Motor neuron (in vitro differentiated cells): ENCODE measurements around the gene ORC5. TPM values are rescaled to one million over a fixed set of nuclear protein-coding genes. Genes with fewer than 3 reads are reported as not detected.

Source experiments
- ATAC-seq, 8 experiments: fragments of 200-7000 bp; cut with Tn5 transposase; replicated peaks in 6 of 8; 2 replicates each; pipeline ENCODE4 v1.8.0; 2021; ENCODE audit warnings: mild to moderate bottlenecking in 8 of 8, moderate library complexity in 8 of 8
- H3K27ac ChIP-seq, 2 donors: fragments of 250-450 bp; sonication (Bioruptor Pico); 2 replicates each; pipeline ENCODE4 v1.9.0; 2021; ENCODE audit warnings: antibody characterized with exemption in 2 of 2, mild to moderate bottlenecking in 2 of 2, moderate library complexity in 1 of 2
- H3K4me1 ChIP-seq, 2 donors: fragments of 250-450 bp; sonication (Bioruptor Pico); replicated peaks in 1 of 2; 2 replicates each; pipeline ENCODE4 v1.6.1; 2021; ENCODE audit warnings: antibody characterized with exemption in 2 of 2, mild to moderate bottlenecking in 2 of 2, moderate library complexity in 1 of 2
- H3K4me3 ChIP-seq, 5 donors: fragments of 250-450 bp; sonication (Bioruptor Pico); 2 replicates each; pipeline ENCODE4 v1.9.0; 2021; ENCODE audit warnings: antibody characterized with exemption in 5 of 5, mild to moderate bottlenecking in 5 of 5, moderate library complexity in 4 of 5
- WGBS, 10 experiments: fragments of 450-650 bp; shearing (Covaris generic); methylation state at CpG; one replicate each; pipeline ENCODE4 v1.0.0; 2022; 5-methylcytosine and 5-hydroxymethylcytosine counted together
- in situ Hi-C, 9 experiments: fragments of 400-800 bp; cut with MboI; loops; one replicate each; pipeline ENCODE4 v1.15.0; 2021; ENCODE audit warnings: low sequenced_read_pairs in 9 of 9, low pct_unique_long_range_greater_than_20kb in 2 of 9; ENCODE audit not compliant: unreplicated experiment in 9 of 9
- total RNA-seq, 8 experiments: library from RNA; unstranded; fragments of 300-600 nt; gene quantifications; 2 replicates each; pipeline versions ENCODE4 v1.2.3 to v1.2.4, GENCODE V29; 2022

The ORC5 gene
- total RNA-seq, 8 experiments from 2014 or later = 16.3 to 26.1 (median 24.5) TPM

DNA sequence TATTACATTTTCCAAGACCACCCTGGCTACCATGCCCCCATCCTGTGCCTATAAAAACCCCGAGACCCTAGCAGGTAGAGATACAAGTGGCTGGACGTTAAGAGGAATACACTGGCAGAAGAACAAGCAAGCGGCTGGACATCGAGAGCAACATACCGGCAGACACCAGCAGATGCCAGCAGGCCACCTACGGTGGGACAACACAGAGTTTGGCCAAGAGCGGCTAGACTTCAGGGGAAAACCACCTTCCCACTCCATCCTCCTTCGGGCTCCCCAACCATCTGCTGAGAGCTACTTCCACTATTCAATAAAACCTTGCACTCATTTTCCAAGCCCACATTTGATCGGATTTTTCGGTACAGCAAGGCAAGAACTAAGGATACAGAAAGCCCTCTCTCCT lies 70.3 kb downstream of the ORC5 start:
- no peak overlapping the region for H3K27ac ChIP-seq
- in situ Hi-C loops = no loop called here
- ATAC-seq = no peak
- no peaks in the 10 kb centered on the region for H3K4me1 ChIP-seq
- 80 to 100% (median 98%) methylated on average over 1 to 10 of the region's 10 CpGs; no CpG with 5 or more reads in 1 of the 10 experiments for WGBS, 10 experiments
- no peak overlapping the region for H3K4me3 ChIP-seq

GRCh38 chr7:104136981-104137380 lies 70.8 kb downstream of the ORC5 start:
- no peaks in the 10 kb centered on the region for H3K4me1 ChIP-seq
- ATAC-seq = no peak
- in situ Hi-C loops = no loop called here
- H3K4me3 ChIP-seq = no peak overlapping the region
- WGBS, 10 experiments = 60 to 100% (median 97%) methylated on average over 1 to 3 of the region's 3 CpGs; no CpG with 5 or more reads in 1 of the 10 experiments
- H3K27ac ChIP-seq = no peak overlapping the region

DNA sequence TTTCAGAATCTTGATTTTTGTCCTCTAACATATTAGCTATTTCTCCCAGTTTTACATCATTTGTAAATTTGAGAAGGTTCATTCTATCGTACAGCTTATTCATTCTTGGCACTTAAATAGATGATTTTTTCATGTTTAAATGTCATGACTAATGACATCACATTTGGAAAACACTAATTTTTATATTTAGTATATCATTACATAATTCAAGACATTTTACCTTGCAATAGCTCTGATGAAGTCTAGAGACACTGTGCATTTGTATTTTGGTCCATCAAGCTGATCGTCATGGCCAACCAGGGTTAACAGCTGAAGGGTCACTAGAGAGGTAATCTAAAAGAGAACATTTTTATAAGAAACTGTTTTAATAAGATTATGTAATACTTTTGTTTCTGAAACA lies 71.3 kb downstream of the ORC5 start:
- no peak overlapping the region for H3K4me3 ChIP-seq
- WGBS, 10 experiments = 87 to 100% (median 100%) methylated on average over 1 to 2 of the region's 2 CpGs
- ATAC-seq = no peak
- no peak overlapping the region for H3K27ac ChIP-seq
- H3K4me1 ChIP-seq = no peaks in the 10 kb centered on the region
- in situ Hi-C loops = no loop called here

GRCh38 chr7:104135760-104136558 lies 71.9 kb downstream of the ORC5 start:
- 0 to 89% (median 78%) methylated on average over 1 to 4 of the region's 4 CpGs; no CpG with 5 or more reads in 1 of the 10 experiments for WGBS, 10 experiments

GRCh38 chr7:104133238-104133637 lies 74.6 kb downstream of the ORC5 start:
- ATAC-seq = no peak
- in situ Hi-C loops = no loop called here
- H3K4me3 ChIP-seq = no peak overlapping the region
- H3K27ac ChIP-seq = no peak overlapping the region
- H3K4me1 ChIP-seq = no peaks in the 10 kb centered on the region

More at GRCh38 chr7:104135760-104136558, 71.9 kb downstream of the ORC5 start:
- Histone ChIP-seq H3K4me1 (no peaks in the 10 kb centered on the region), H3K4me3 (no peak overlapping the region), H3K27ac (no peak overlapping the region)
- no peak for ATAC-seq
- in situ Hi-C loops = no loop called here

DNA sequence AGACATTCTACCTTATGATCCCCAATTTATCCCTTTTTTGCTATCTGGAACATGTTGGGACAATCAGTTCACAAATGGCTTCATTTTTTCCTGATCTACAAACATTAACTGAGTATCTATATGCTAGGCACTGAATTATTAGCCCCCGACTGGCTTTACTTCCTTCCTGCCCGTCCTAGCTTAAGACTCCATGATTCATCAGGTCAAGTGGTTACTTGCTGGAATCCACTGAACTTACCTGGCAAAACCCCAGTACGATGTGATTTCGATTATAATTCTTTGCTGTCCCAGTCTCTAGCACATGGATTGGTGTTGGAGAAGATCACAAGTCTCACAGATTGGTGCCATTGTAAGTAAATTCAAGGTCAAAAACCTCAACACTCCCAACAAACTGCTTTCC lies 77.1 kb downstream of the ORC5 start:
- Histone ChIP-seq H3K27ac (no peak overlapping the region), H3K4me1 (no peaks in the 10 kb centered on the region), H3K4me3 (no peak overlapping the region)
- in situ Hi-C loops = no loop called here
- no peak for ATAC-seq
- WGBS, 10 experiments = 94 to 100% (median 98%) methylated on average over 1 to 4 of the region's 4 CpGs; no CpG with 5 or more reads in 2 of the 10 experiments

- Histone ChIP-seq H3K4me1 (no peaks in the 10 kb centered on the region), H3K27ac (no peak overlapping the region), H3K4me3 (no peak overlapping the region)
- ATAC-seq = no peak
- in situ Hi-C loops = no loop called here
- WGBS, 10 experiments = 58 to 100% (median 93%) methylated on average over 1 to 2 of the region's 2 CpGs; no CpG with 5 or more reads in 1 of the 10 experiments
Observed at GRCh38 chr7:104127204-104127603, 80.6 kb downstream of the ORC5 start.

GRCh38 chr7:104126411-104126841 lies 81.4 kb downstream of the ORC5 start:
- ATAC-seq = no peak
- H3K4me1 ChIP-seq = no peaks in the 10 kb centered on the region
- in situ Hi-C loops = no loop called here
- H3K4me3 ChIP-seq = no peak overlapping the region
- 18 to 100% (median 59%) methylated on average over 1 to 4 of the region's 4 CpGs; no CpG with 5 or more reads in 1 of the 10 experiments for WGBS, 10 experiments
- H3K27ac ChIP-seq = no peak overlapping the region

GRCh38 chr7:104124893-104125477 lies 82.8 kb downstream of the ORC5 start:
- Histone ChIP-seq H3K27ac (no peak overlapping the region), H3K4me3 (no peak overlapping the region), H3K4me1 (no peaks in the 10 kb centered on the region)
- peak in 3 of 8 experiments; percentile 12 to 70 (median 66) for ATAC-seq
- in situ Hi-C loops = no loop called here
- WGBS, 10 experiments = 40 to 100% (median 86%) methylated on average over 1 to 4 of the region's 4 CpGs; no CpG with 5 or more reads in 3 of the 10 experiments

DNA sequence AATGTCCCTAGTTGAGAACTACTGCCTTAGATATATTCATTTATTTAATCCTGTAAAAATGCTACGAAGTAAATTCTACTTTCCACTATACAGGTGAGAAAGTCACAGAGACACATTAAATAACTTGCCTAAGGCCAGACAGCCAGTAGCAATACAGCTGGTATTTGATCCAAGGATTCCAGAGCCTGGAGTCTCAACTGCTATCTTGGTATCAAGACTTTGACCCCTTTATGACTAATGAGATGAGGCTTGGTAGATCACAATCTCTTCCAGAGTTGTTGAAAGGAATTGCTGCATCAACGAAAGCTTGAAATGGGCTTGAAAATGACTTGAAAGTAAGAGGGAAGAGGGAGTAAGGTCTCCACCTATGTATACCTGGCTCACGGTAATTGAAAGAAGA lies 83.3 kb downstream of the ORC5 start:
- no peak overlapping the region for H3K27ac ChIP-seq
- in situ Hi-C loops = no loop called here
- 83 to 97% (median 92%) methylated on average over 2 to 3 of the region's 3 CpGs; no CpG with 5 or more reads in 4 of the 10 experiments for WGBS, 10 experiments
- no peak for ATAC-seq
- no peak overlapping the region for H3K4me3 ChIP-seq
- H3K4me1 ChIP-seq = no peaks in the 10 kb centered on the region

DNA sequence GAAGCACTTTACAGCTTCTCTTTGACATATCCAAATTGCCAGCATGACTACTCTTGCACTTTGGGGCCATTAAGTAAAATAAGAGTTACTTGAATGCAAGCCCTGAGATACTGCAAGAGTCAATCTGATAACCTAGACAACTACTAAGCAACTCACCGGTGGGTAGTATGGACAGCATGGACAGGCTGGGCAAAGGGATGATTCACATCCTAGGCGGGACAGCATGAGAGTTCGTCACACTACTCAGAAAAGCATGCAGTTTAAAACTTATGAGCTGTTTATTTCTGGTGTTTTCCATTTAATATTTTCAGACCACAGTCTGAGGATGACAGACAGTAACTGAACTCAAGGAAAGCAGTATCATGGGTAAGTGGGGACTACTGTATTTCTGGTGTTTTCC lies 84.0 kb downstream of the ORC5 start:
- no peak overlapping the region for H3K4me3 ChIP-seq
- WGBS, 10 experiments = 0 to 100% (median 30%) methylated on average over 1 to 3 of the region's 3 CpGs; no CpG with 5 or more reads in 6 of the 10 experiments
- peak in 2 of 8 experiments; percentile 53 to 63 for ATAC-seq
- no peak overlapping the region for H3K27ac ChIP-seq
- H3K4me1 ChIP-seq = no peaks in the 10 kb centered on the region
- in situ Hi-C loops = no loop called here

DNA sequence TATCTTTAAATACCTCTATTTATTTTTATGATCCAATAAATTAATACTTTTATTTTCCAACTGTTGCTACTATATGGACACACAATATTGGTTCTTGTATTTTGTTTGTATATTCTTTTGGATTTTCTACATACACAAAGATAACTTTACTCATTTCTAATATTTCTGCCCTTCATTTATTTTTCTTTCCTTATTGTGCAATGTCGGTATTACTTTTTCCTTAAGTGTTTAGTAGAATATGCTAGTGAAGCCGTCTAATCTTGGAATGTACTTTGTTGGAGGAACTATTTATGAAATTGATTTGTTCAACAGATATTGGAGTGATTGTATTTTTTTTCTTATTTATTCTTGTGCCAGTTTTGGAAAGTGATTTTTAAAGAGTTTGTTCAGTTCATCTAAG lies 94.0 kb downstream of the ORC5 start:
- no peak overlapping the region for H3K4me3 ChIP-seq
- 27 to 100% (median 91%) methylated on average over 2 of the region's 2 CpGs for WGBS, 10 experiments
- in situ Hi-C loops = no loop called here
- no peak overlapping the region for H3K27ac ChIP-seq
- peaks cover 2% of the 10 kb centered on the region in 2 donors for H3K4me1 ChIP-seq
- ATAC-seq = no peak

GRCh38 chr7:104112623-104113022 lies 95.2 kb downstream of the ORC5 start:
- peak in 3 of 8 experiments; percentile 6 to 64 (median 43) for ATAC-seq
- no peak overlapping the region for H3K4me3 ChIP-seq
- H3K4me1 ChIP-seq = peaks cover 2% of the 10 kb centered on the region in 2 donors
- no peak overlapping the region for H3K27ac ChIP-seq
- 40 to 100% (median 80%) methylated on average over 1 of the region's 1 CpG; no CpG with 5 or more reads in 5 of the 10 experiments for WGBS, 10 experiments
- in situ Hi-C loops = no loop called here
